Left ventricle myocardium inferior (tissue), 1 donor: ENCODE measurements around the gene PDCD7. TPM values are rescaled to one million over a fixed set of nuclear protein-coding genes. Genes with fewer than 3 reads are reported as not detected.

Experiments
- DNase-seq: peaks from one replicate; pipeline ENCODE4 v3.0.0-alpha.2; 2020
- H3K27ac ChIP-seq: fragments of 200-600 bp; replicated peaks from 2 replicates; pipeline ENCODE4 v1.8.0; 2021
- H3K27me3 ChIP-seq: fragments of 200-600 bp; 2 replicates; pipeline ENCODE4 v1.8.0; 2021; ENCODE audit warnings: low read depth
- H3K36me3 ChIP-seq: fragments of 200-600 bp; 2 replicates; pipeline ENCODE4 v1.8.0; 2021
- H3K4me1 ChIP-seq: fragments of 200-600 bp; 2 replicates; pipeline ENCODE4 v1.8.0; 2021
- H3K4me3 ChIP-seq: fragments of 200-600 bp; 2 replicates; pipeline ENCODE4 v1.8.0; 2021; ENCODE audit warnings: mild to moderate bottlenecking, moderate library complexity
- H3K9me3 ChIP-seq: fragments of 200-600 bp; replicated peaks from 2 replicates; pipeline ENCODE4 v1.8.0; 2021
- intact Hi-C: fragments of 100-400 bp; cut with micrococcal nuclease; formaldehyde crosslinking; loops from one replicate; pipeline ENCODE4 v1.11.0; 2022
- total RNA-seq: library from RNA; stranded (reverse); fragmentation: NEBNext Ultra II Directional; extraction: Animal tissue kit (Norgen Biotek cat#: 25700); gene quantifications from one replicate; pipeline ENCODE4 v1.2.1, GENCODE V29; 2021
- TF ChIP-seq, protein P1 (sequence below): fragments of 200-600 bp; IDR thresholded peaks from 2 replicates; pipeline ENCODE4 v1.8.0; 2021; ENCODE audit warnings: antibody characterized with exemption, mild to moderate bottlenecking, borderline replicate concordance
- donor health status: DM: no; HTN: yes; CAD: no; lungs with severe emphysema.

PDCD7 gene
- total RNA-seq, 1 donor from 2014 or later = 14.5 TPM

DNA sequence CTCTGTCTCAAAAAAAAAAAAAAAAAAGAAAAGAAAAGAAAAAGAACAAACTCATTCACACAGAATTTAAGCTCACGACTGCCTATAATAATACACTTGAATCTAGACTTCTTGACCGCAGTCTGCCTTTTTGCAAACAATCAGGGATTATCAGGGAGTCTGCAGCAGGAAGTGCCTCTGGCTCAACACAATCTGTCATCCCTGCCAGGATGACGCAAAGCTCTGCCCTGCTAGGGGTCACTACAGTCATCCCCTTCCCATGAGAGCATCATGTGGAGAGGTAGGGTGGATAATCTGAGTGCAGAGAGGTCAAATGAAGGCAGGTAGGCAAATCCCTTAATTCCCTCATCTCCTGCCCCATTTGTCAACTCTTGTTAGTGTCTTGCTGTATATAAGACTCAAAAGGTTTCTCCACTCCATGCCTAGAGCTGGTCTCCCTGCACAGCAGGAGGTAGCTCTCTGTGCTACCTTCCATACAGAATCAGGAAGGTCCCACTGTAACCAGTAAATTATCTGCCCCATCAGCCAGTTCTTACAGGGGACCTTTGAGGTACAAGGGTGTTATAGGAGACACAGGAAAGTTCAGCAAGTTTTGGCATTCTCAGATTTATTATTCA lies 22.8 kb downstream of the PDCD7 start:
- intact Hi-C loops = no loop called here
- Histone ChIP-seq H3K27me3 (no peaks in the 10 kb centered on the region), H3K9me3 (no peaks in the 10 kb centered on the region), H3K36me3 (peaks cover 48% of the 10 kb centered on the region), H3K4me3 (no peak overlapping the region), H3K4me1 (peaks cover 3% of the 10 kb centered on the region), H3K27ac (peak overlapping the region; percentile 33)
- TF ChIP-seq, protein P1, sequence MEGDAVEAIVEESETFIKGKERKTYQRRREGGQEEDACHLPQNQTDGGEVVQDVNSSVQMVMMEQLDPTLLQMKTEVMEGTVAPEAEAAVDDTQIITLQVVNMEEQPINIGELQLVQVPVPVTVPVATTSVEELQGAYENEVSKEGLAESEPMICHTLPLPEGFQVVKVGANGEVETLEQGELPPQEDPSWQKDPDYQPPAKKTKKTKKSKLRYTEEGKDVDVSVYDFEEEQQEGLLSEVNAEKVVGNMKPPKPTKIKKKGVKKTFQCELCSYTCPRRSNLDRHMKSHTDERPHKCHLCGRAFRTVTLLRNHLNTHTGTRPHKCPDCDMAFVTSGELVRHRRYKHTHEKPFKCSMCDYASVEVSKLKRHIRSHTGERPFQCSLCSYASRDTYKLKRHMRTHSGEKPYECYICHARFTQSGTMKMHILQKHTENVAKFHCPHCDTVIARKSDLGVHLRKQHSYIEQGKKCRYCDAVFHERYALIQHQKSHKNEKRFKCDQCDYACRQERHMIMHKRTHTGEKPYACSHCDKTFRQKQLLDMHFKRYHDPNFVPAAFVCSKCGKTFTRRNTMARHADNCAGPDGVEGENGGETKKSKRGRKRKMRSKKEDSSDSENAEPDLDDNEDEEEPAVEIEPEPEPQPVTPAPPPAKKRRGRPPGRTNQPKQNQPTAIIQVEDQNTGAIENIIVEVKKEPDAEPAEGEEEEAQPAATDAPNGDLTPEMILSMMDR = no peak
- DNase-seq = no peak

DNA sequence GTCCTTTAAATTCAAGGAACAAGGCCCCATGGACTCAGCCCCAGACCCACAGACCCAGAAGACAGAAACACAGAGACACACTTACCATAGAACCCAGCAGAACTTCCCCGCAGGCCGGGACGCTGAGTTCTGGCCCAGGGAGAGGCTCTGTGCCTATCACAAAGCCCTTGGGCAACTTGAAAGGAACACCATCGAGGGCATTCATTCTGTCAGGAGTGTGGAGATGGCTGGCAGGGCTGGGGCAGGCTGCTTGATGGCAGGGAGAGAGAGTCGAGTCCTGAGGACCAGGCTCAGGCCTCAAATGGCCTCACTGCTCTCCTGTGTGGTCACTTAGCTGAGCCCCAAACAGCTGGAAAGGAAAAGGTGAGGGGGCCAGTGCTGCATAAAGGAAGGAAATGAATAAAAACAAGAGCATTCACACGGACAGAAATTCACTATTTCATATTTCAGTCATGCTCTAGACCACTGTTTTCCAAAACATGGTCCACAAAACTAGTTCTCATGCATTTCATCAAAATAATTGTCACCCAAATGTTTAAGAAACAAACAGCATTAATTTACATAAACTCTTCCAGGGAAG lies 27.5 kb downstream of the PDCD7 start:
- Histone ChIP-seq H3K4me1 (peaks cover 8% of the 10 kb centered on the region), H3K36me3 (peaks cover 35% of the 10 kb centered on the region), H3K27ac (no peak overlapping the region), H3K4me3 (no peak overlapping the region), H3K9me3 (no peaks in the 10 kb centered on the region), H3K27me3 (no peaks in the 10 kb centered on the region)
- intact Hi-C loops = loop anchor here (10.0 kb wide), 1 partner anchor 51 kb away; no protein-coding TSS in a partner anchor
- TF ChIP-seq, protein P1 = no peak
- no peak for DNase-seq

DNA sequence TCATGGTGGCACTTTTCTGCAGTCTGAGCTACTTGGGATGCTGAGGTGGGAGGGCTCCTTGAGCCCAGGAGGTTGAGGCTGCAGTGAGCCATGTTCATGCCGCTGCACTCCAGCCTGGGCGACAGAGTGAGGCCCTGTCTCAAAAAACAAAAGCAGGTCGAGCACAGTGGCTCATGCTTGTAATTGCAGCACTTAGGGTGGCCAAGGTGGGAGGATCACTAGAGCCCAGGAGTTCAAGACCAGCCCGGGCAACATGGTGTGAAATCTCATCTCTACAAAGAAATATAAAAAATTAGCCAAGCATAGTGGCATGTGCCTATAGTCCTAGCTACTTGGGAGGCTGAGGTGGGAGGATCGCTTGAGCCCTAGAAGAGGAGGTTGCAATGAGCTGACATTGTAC lies 28.6 kb downstream of the PDCD7 start:
- Histone ChIP-seq H3K27ac (no peak overlapping the region), H3K36me3 (peaks cover 43% of the 10 kb centered on the region), H3K27me3 (no peaks in the 10 kb centered on the region), H3K4me1 (peaks cover 5% of the 10 kb centered on the region), H3K9me3 (no peaks in the 10 kb centered on the region), H3K4me3 (no peak overlapping the region)
- intact Hi-C loops = loop anchor here (10.0 kb wide), 1 partner anchor 50 kb away; no protein-coding TSS in a partner anchor
- TF ChIP-seq, protein P1 = no peak
- DNase-seq = no peak

DNA sequence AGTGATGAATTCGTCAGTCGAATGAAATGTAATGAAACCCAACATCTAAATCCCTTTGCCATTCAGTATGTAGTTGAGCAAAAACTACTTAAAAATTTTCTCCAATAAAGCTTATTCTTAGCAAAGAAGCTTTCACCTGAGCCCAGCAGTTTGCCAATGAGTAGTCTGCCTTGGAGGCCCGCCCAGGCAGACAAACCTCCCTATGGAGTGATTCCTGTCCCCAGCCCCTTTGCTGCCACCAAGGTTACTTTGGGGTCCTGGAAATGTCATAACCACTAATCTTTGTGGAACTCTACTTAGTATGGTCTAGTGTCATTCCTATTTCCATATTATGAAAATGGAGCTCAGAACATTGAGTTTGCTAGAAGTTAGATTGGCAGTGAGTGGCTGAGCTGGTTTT lies 30.7 kb downstream of the PDCD7 start:
- Histone ChIP-seq H3K36me3 (peaks cover 64% of the 10 kb centered on the region), H3K27ac (no peak overlapping the region), H3K4me1 (peaks cover 5% of the 10 kb centered on the region), H3K9me3 (no peaks in the 10 kb centered on the region), H3K4me3 (no peak overlapping the region), H3K27me3 (no peaks in the 10 kb centered on the region)
- TF ChIP-seq, protein P1 = no peak
- no peak for DNase-seq
- intact Hi-C loops = loop anchor here (10.0 kb wide), 1 partner anchor 48 kb away; no protein-coding TSS in a partner anchor

DNA sequence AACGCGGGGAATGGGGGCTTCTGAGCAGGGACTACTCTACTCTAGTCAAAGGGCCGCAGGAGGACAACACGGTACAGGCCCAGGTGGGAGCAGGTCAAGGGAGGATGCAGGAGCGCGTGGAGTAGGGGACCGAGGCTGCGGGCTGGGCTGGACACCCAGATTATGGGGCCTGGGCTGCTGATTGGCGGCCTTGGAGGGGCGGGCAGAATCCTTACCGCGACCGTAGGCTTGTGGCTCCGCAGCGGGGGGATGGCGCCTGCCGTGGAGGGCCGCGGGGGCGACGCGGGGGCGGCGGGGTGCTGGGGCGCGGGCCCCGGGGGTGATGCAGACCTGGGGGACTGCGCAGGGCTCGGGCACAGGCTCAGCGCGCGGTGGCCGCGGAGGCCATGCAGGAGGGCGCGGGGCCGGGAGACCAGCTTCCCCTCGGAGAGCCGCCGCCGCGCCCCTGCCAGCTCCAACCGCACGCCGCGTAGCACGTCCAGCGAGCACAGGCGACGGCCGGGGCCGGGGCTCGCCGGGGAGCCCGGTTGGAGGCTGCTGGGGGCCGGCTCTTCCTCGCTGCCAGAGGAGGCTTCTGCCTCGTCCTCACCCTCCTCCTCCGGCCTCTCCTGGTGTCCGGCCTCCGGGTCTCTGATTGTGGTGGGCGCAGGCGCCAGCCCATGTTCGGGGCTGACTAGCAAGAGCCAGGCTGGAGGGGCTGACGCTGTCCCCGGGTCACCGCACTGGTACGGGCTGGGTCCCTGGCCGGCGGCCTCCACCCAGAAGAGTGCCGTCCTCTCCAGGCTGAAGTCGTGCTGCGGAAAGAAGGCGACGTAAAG lies 31.5 kb downstream of the PDCD7 start:
- Histone ChIP-seq H3K27ac (no peak overlapping the region), H3K9me3 (no peaks in the 10 kb centered on the region), H3K4me1 (peaks cover 5% of the 10 kb centered on the region), H3K4me3 (no peak overlapping the region), H3K27me3 (no peaks in the 10 kb centered on the region), H3K36me3 (peaks cover 62% of the 10 kb centered on the region)
- TF ChIP-seq, protein P1 = peak; percentile 5
- intact Hi-C loops = loop anchor here (10.0 kb wide), 1 partner anchor 47 kb away; no protein-coding TSS in a partner anchor
- no peak for DNase-seq
